H1 (cell line): Measurements from ENCODE around the gene GPRIN3. TPM values are rescaled to one million over a fixed set of nuclear protein-coding genes. Genes with fewer than 3 reads are reported as not detected.

Source experiments
- CTCF ChIA-PET: fragments of 300-600 bp; sonication (Branson Sonifier 250); formaldehyde crosslinking; loops from one replicate; lab custom pipeline; 2021; ENCODE audit not compliant: partially characterized antibody; lab: Charles Lee
- POLR2A ChIA-PET: fragments of 300-600 bp; sonication (Branson Sonifier 250); formaldehyde crosslinking; loops from one replicate; lab custom pipeline; 2021; ENCODE audit warnings: inconsistent platforms; ENCODE audit not compliant: partially characterized antibody; lab: Charles Lee
- DNase-seq, 2 experiments: peaks; one replicate each; pipeline versions ENCODE4 v3.0.0 to v3.0.0-alpha.2; 2010 to 2022; ENCODE audit warnings: low spot score in 2 of 2, low read depth in 1 of 2, mixed read lengths in 1 of 2
- FAIRE-seq: peaks from 2 replicates; lab custom pipeline; 2011; peaks lifted over from hg19 to GRCh38; lab: Jason Lieb, UNC
- H2AFZ ChIP-seq: 2 replicates; pipeline ENCODE4 v1.8.1; 2012; ENCODE audit warnings: low read length, inconsistent platforms
- H2AK5ac ChIP-seq: 2 replicates; pipeline ENCODE4 v1.6.1; 2013; ENCODE audit warnings: low read depth, low read length
- H2BK120ac ChIP-seq: replicated peaks from 2 replicates; pipeline ENCODE3; 2013; ENCODE audit warnings: low read depth, low read length, inconsistent platforms
- H2BK12ac ChIP-seq: 2 replicates; pipeline ENCODE4 v1.6.1; 2013; ENCODE audit warnings: low read depth, low read length
- H2BK15ac ChIP-seq: 2 replicates; pipeline ENCODE4 v1.6.1; 2013; ENCODE audit warnings: low read length
- H2BK20ac ChIP-seq: 2 replicates; pipeline ENCODE4 v1.6.1; 2013; ENCODE audit warnings: low read length
- H2BK5ac ChIP-seq: 2 replicates; pipeline ENCODE4 v1.6.1; 2013; ENCODE audit warnings: low read depth, low read length
- H3K14ac ChIP-seq: 2 replicates; pipeline ENCODE4 v1.6.1; 2013; ENCODE audit warnings: inconsistent platforms; ENCODE audit not compliant: insufficient read length
- H3K18ac ChIP-seq: 2 replicates; pipeline ENCODE4 v1.6.1; 2013; ENCODE audit warnings: low read length; ENCODE audit errors: extremely low read depth
- H3K23ac ChIP-seq: 2 replicates; pipeline ENCODE4 v1.6.1; 2013; ENCODE audit warnings: inconsistent platforms; ENCODE audit not compliant: insufficient read length
- H3K23me2 ChIP-seq: 2 replicates; pipeline ENCODE4 v1.6.1; 2013; ENCODE audit warnings: low read depth, low read length
- H3K27ac ChIP-seq: 2 replicates; pipeline ENCODE4 v1.6.1; 2011; ENCODE audit warnings: low read depth, low read length, inconsistent platforms
- H3K27me3 ChIP-seq, 4 experiments: replicated peaks in 1 of 4; 1 replicate in 1 of 4; 2 replicates in 3 of 4; pipeline versions ENCODE4 v1.6.1 to v1.8.1; 2011 to 2013; ENCODE audit warnings: low read length in 3 of 4, mild to moderate bottlenecking in 3 of 4, inconsistent platforms in 2 of 4, mixed read lengths in 2 of 4, moderate library complexity in 1 of 4; ENCODE audit not compliant: control insufficient read depth in 3 of 4, insufficient read depth in 3 of 4; ENCODE audit errors: extremely low read depth in 1 of 4
- H3K36me3 ChIP-seq, 4 experiments: 2 replicates each; pipeline versions ENCODE4 v1.6.1 to v1.8.1; 2011 to 2013; ENCODE audit warnings: mild to moderate bottlenecking in 4 of 4, low read length in 3 of 4, moderate library complexity in 2 of 4, control low read depth in 1 of 4, inconsistent platforms in 1 of 4; ENCODE audit not compliant: insufficient read depth in 4 of 4, control insufficient read depth in 2 of 4
- H3K4ac ChIP-seq: replicated peaks from 2 replicates; pipeline ENCODE3; 2013; ENCODE audit warnings: low read length, low read depth, mixed read lengths, inconsistent platforms; ENCODE audit not compliant: insufficient read length
- H3K4me1 ChIP-seq, 4 experiments: replicated peaks in 1 of 4; 1 replicate in 1 of 4; 2 replicates in 3 of 4; pipeline versions ENCODE4 v1.6.1 to v1.8.1; 2011 to 2013; ENCODE audit warnings: low read length in 3 of 4, inconsistent platforms in 2 of 4, mixed read lengths in 1 of 4; ENCODE audit not compliant: insufficient read depth in 4 of 4, control insufficient read depth in 3 of 4
- H3K4me2 ChIP-seq, 2 experiments: 2 replicates each; pipeline versions ENCODE4 v1.6.1 to v1.8.1; 2011 to 2013; ENCODE audit warnings: low read depth in 2 of 2, low read length in 2 of 2, control low read depth in 1 of 2, inconsistent platforms in 1 of 2, mild to moderate bottlenecking in 1 of 2; ENCODE audit not compliant: insufficient read depth in 1 of 2
- H3K4me3 ChIP-seq, 4 experiments: fragments of 200-600, 300-600 bp in 1 of 4; sonication (generic), shearing (Covaris generic), sonication (Bioruptor Twin) in 1 of 4; 2 replicates each; pipeline versions ENCODE4 v1.5.1 to v1.8.1; 2011 to 2016; ENCODE audit warnings: low read length in 4 of 4, low read depth in 3 of 4, control low read depth in 2 of 4, inconsistent platforms in 2 of 4, mild to moderate bottlenecking in 2 of 4, mixed read lengths in 1 of 4, moderate library complexity in 1 of 4; ENCODE audit not compliant: insufficient read depth in 2 of 4; ENCODE audit errors: extremely low read depth in 1 of 4
- H3K56ac ChIP-seq: replicated peaks from 2 replicates; pipeline ENCODE3; 2013; ENCODE audit warnings: low read depth, mild to moderate bottlenecking, mixed read lengths, low read length, inconsistent platforms; ENCODE audit not compliant: insufficient read length
- H3K79me1 ChIP-seq: 2 replicates; pipeline ENCODE4 v1.6.1; 2013; ENCODE audit warnings: low read depth, low read length, control low read depth
- H3K79me2 ChIP-seq, 2 experiments: 2 replicates each; pipeline versions ENCODE4 v1.6.1 to v1.8.1; 2012 to 2013; ENCODE audit warnings: low read length in 2 of 2, mild to moderate bottlenecking in 2 of 2, inconsistent platforms in 1 of 2; ENCODE audit not compliant: insufficient read depth in 2 of 2, control insufficient read depth in 1 of 2
- H3K9ac ChIP-seq, 4 experiments: replicated peaks in 1 of 4; 1 replicate in 1 of 4; 2 replicates in 3 of 4; pipeline versions ENCODE4 v1.6.1 to v1.8.1; 2011 to 2013; ENCODE audit warnings: low read depth in 3 of 4, low read length in 3 of 4, control low read depth in 2 of 4, mild to moderate bottlenecking in 2 of 4, moderate library complexity in 2 of 4, inconsistent platforms in 1 of 4; ENCODE audit errors: extremely low read depth in 1 of 4
- H3K9me3 ChIP-seq, 2 experiments: 2 replicates each; pipeline versions ENCODE4 v1.6.1 to v1.8.1; 2012 to 2013; ENCODE audit warnings: mild to moderate bottlenecking in 2 of 2, moderate library complexity in 2 of 2, control low read depth in 1 of 2, inconsistent platforms in 1 of 2, low read depth in 1 of 2, low read length in 1 of 2, mixed read lengths in 1 of 2; ENCODE audit not compliant: insufficient read depth in 2 of 2
- H4K20me1 ChIP-seq, 2 experiments: replicated peaks in 1 of 2; 2 replicates each; pipeline versions ENCODE3 to v1.8.1; 2011 to 2013; ENCODE audit warnings: inconsistent platforms in 2 of 2, low read length in 2 of 2, mild to moderate bottlenecking in 1 of 2; ENCODE audit not compliant: insufficient read depth in 2 of 2, control insufficient read depth in 1 of 2
- H4K5ac ChIP-seq: 2 replicates; pipeline ENCODE4 v1.6.1; 2013; ENCODE audit warnings: low read length, low read depth, mixed read lengths, inconsistent platforms; ENCODE audit not compliant: insufficient read length
- H4K8ac ChIP-seq: 2 replicates; pipeline ENCODE4 v1.8.0; 2013; ENCODE audit warnings: mild to moderate bottlenecking, moderate library complexity, low read length, inconsistent platforms; ENCODE audit not compliant: insufficient read depth; ENCODE audit errors: extremely low read depth
- H4K91ac ChIP-seq: replicated peaks from 2 replicates; pipeline ENCODE3; 2013; ENCODE audit warnings: low read length, mixed read lengths, inconsistent platforms; ENCODE audit not compliant: insufficient read length
- CREB1 ChIP-seq: IDR thresholded peaks from 2 replicates; pipeline ENCODE4 v1.6.1; 2012; ENCODE audit warnings: inconsistent platforms
- EP300 ChIP-seq, 2 experiments: IDR thresholded peaks; 1 replicate in 1 of 2; 2 replicates in 1 of 2; pipeline ENCODE4 v1.6.1; 2011 to 2012; ENCODE audit warnings: low read depth in 2 of 2, low read length in 2 of 2, mild to moderate bottlenecking in 2 of 2, borderline replicate concordance in 1 of 2, inconsistent platforms in 1 of 2, moderate library complexity in 1 of 2
- FOSL1 ChIP-seq: IDR thresholded peaks from 2 replicates; pipeline ENCODE4 v1.6.1; 2011; ENCODE audit warnings: mild to moderate bottlenecking, low read depth, low read length, moderate library complexity; ENCODE audit not compliant: insufficient read depth
- GTF2F1 ChIP-seq: IDR thresholded peaks from 2 replicates; pipeline ENCODE4 v1.6.1; 2012; ENCODE audit warnings: low read depth, low read length, improper control_type of control experiment, borderline replicate concordance
- KDM5A ChIP-seq: fragments of 200-600 bp; IDR thresholded peaks from 2 replicates; pipeline ENCODE4 v1.7.1; 2012; ENCODE audit warnings: mild to moderate bottlenecking, low read length, inconsistent platforms, mixed read lengths
- NANOG ChIP-seq: IDR thresholded peaks from 2 replicates; pipeline ENCODE4 v1.6.1; 2011; ENCODE audit warnings: low read length, low read depth, mild to moderate bottlenecking, inconsistent platforms; ENCODE audit not compliant: insufficient read depth, poor library complexity, severe bottlenecking
- PHF8 ChIP-seq: fragments of 200-600 bp; sonication (generic); conservative IDR thresholded peaks from 2 replicates; pipeline ENCODE4 v1.7.1; 2012; ENCODE audit warnings: low read depth, mild to moderate bottlenecking, inconsistent platforms, low read length, moderate library complexity
- RBBP5 ChIP-seq: IDR thresholded peaks from 2 replicates; pipeline ENCODE4 v1.7.1; 2012; ENCODE audit warnings: low read depth, mild to moderate bottlenecking, inconsistent platforms, low read length, moderate library complexity, borderline replicate concordance
- RXRA ChIP-seq: IDR thresholded peaks from 2 replicates; pipeline ENCODE4 v1.6.1; 2011; ENCODE audit warnings: low read depth, mild to moderate bottlenecking, low read length, moderate library complexity; ENCODE audit not compliant: insufficient read depth
- YY1 ChIP-seq: IDR thresholded peaks from 2 replicates; pipeline ENCODE4 v1.6.1; 2011; ENCODE audit warnings: low read depth, mild to moderate bottlenecking, low read length
- WGBS, 2 experiments: shearing (Covaris generic) in 1 of 2; methylation state at CpG; one replicate each; pipeline versions ENCODE4 v1.1.6 to v1.1.7; 2013 to 2015; ENCODE audit warnings: low lambda C conversion rate in 2 of 2, mixed read lengths in 2 of 2, inconsistent platforms in 1 of 2, low coverage in 1 of 2, missing lambda C conversion rate in 1 of 2; ENCODE audit not compliant: insufficient replicate concordance in 2 of 2, insufficient coverage in 1 of 2, insufficient read length in 1 of 2; ENCODE audit errors: extremely low coverage in 1 of 2, missing lambda C conversion rate in 1 of 2; 5-methylcytosine and 5-hydroxymethylcytosine counted together
- polyA plus RNA-seq, 7 experiments: library from polyadenylated mRNA; depleted of rRNA in 3 of 7; stranded (reverse) in 5 of 7; unstranded in 2 of 7; fragments of >200 nt in 5 of 7; fragments of 200-250 nt in 2 of 7; gene quantifications; 1 replicate in 5 of 7; 2 replicates in 1 of 7; 4 replicates in 1 of 7; pipeline versions ENCODE4 v1.2.1 to v1.2.3, GENCODE V29; 2011 to 2013; ENCODE audit warnings: missing spikeins in 2 of 7, mixed read lengths in 2 of 7
- total RNA-seq: library from RNA; stranded (reverse); fragmentation: NEBNext Ultra II Directional; extraction: Animal tissue kit (Norgen Biotek cat#: 25700); gene quantifications from 2 replicates; pipeline ENCODE4 v1.2.1, GENCODE V29; 2021
- TF ChIP-seq, protein P1 (sequence below): IDR thresholded peaks from 2 replicates; pipeline ENCODE4 v1.6.1; 2012; ENCODE audit warnings: inconsistent platforms

The GPRIN3 gene
- total and polyA plus RNA-seq, 2 of the 8 experiments (the other 6 are each of a cell fraction or from before 2014, with no cell fraction given): 0.17 to 1.4 TPM

DNA sequence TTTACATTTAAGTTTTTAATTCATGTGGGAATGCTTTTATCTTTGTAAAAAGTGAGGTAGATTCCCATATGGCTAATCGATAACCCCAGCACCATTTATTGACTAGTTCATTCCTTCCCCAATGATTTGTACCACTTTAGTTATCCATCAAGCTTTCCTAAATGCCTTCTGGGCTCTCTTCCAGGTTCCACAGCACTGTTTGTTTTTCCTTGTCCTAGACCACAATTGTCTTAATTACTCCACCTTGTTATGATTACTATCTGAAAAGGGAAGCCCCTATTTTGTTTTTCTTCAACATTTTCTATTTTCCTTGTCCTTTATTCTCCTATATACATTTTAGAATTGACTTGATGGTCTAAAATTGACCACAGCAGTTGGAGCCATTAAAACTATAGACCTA is 48.5 kb upstream of the GPRIN3 start:
- H3K4me1 ChIP-seq: no peaks in the 10 kb centered on the region
- no peak overlapping the region for H3K4me3 ChIP-seq
- no peak overlapping the region for H2BK15ac ChIP-seq
- no peak overlapping the region for H3K27ac ChIP-seq
- H3K9me3 ChIP-seq: no peaks in the 10 kb centered on the region
- no peak overlapping the region for H2BK120ac ChIP-seq
- H3K14ac ChIP-seq: no peak overlapping the region
- H4K5ac ChIP-seq: no peak overlapping the region
- H3K23me2 ChIP-seq: no peaks in the 10 kb centered on the region
- no peaks in the 10 kb centered on the region for H3K79me2 ChIP-seq
- H4K91ac ChIP-seq: no peak overlapping the region
- no peak overlapping the region for H4K8ac ChIP-seq
- no peak for FAIRE-seq
- no peaks in the 10 kb centered on the region for H3K79me1 ChIP-seq
- H3K23ac ChIP-seq: no peak overlapping the region
- no peak overlapping the region for H3K18ac ChIP-seq
- no peak overlapping the region for H2BK20ac ChIP-seq
- no peaks in the 10 kb centered on the region for H3K36me3 ChIP-seq
- no peaks in the 10 kb centered on the region for H3K27me3 ChIP-seq
- H3K56ac ChIP-seq: no peak overlapping the region
- 100% methylated on average over 1 of the region's 1 CpG; no CpG with 5 or more reads in 1 of the 2 experiments for WGBS, 2 experiments
- no peak for TF ChIP-seq KDM5A
- TF ChIP-seq, protein P1, sequence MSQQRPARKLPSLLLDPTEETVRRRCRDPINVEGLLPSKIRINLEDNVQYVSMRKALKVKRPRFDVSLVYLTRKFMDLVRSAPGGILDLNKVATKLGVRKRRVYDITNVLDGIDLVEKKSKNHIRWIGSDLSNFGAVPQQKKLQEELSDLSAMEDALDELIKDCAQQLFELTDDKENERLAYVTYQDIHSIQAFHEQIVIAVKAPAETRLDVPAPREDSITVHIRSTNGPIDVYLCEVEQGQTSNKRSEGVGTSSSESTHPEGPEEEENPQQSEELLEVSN: no peak
- no peak for TF ChIP-seq PHF8
- TF ChIP-seq CREB1: no peak
- TF ChIP-seq EP300 (IDR thresholded peaks at IDR 0.05; ENCODE audit: borderline replicate concordance in 1 of 2, low read depth in 2 of 2, low read length in 2 of 2): no peak
- TF ChIP-seq NANOG: no peak
- no peak for TF ChIP-seq FOSL1
- no peak for TF ChIP-seq YY1
- no peak for TF ChIP-seq RBBP5
- no peak for TF ChIP-seq RXRA
- TF ChIP-seq GTF2F1: no peak
- TF ChIP-seq, all 59 proteins: peak for 0
- CTCF ChIA-PET: no interaction called here
- Histone ChIP-seq H2BK5ac (no peak overlapping the region), H2BK12ac (no peak overlapping the region), H3K4me2 (no peak overlapping the region), H4K20me1 (no peaks in the 10 kb centered on the region), H2AK5ac (no peak overlapping the region), H2AFZ (no peak overlapping the region), H3K9ac (no peak overlapping the region), H3K4ac (no peak overlapping the region)
- POLR2A ChIA-PET: no interaction called here
- DNase-seq: no peak
